H9 (cell line): Measurements from ENCODE around the gene R3HDM2. TPM values are rescaled to one million over a fixed set of nuclear protein-coding genes. Genes with fewer than 3 reads are reported as not detected.

ENCODE experiments used
- DNase-seq: peaks from one replicate; pipeline ENCODE4 v3.0.0-alpha.2; 2017
- H2AFZ ChIP-seq: one replicate; pipeline ENCODE4 v1.6.1; 2013; ENCODE audit warnings: mild to moderate bottlenecking, low read length, control low read depth, moderate library complexity
- H2AK5ac ChIP-seq: 2 replicates; pipeline ENCODE4 v1.6.1; 2013; ENCODE audit warnings: low read length, control low read depth, mixed read lengths; ENCODE audit not compliant: insufficient read length
- H2BK120ac ChIP-seq: one replicate; pipeline ENCODE4 v1.6.1; 2013; ENCODE audit warnings: low read depth, mild to moderate bottlenecking, low read length, control low read depth, inconsistent platforms; ENCODE audit not compliant: poor library complexity, severe bottlenecking
- H2BK12ac ChIP-seq: 2 replicates; pipeline ENCODE4 v1.6.1; 2013; ENCODE audit warnings: low read length, control low read depth, mixed read lengths, low read depth; ENCODE audit not compliant: insufficient read length
- H2BK15ac ChIP-seq: 2 replicates; pipeline ENCODE4 v1.6.1; 2013; ENCODE audit warnings: low read depth, low read length, control low read depth
- H2BK20ac ChIP-seq: one replicate; pipeline ENCODE4 v1.6.1; 2013; ENCODE audit warnings: low read depth, mild to moderate bottlenecking, low read length, control low read depth, inconsistent platforms; ENCODE audit not compliant: poor library complexity, severe bottlenecking
- H2BK5ac ChIP-seq: 2 replicates; pipeline ENCODE4 v1.6.1; 2013; ENCODE audit warnings: low read length, control low read depth, mixed read lengths; ENCODE audit not compliant: insufficient read length
- H3K14ac ChIP-seq: 2 replicates; pipeline ENCODE4 v1.6.1; 2013; ENCODE audit warnings: low read length, control low read depth; ENCODE audit not compliant: insufficient read depth
- H3K18ac ChIP-seq: 2 replicates; pipeline ENCODE4 v1.6.1; 2013; ENCODE audit warnings: low read depth, mild to moderate bottlenecking, mixed read lengths, low read length, control low read depth; ENCODE audit not compliant: insufficient read length
- H3K23ac ChIP-seq: 2 replicates; pipeline ENCODE4 v1.6.1; 2013; ENCODE audit warnings: low read length, control low read depth, mixed read lengths, low read depth; ENCODE audit not compliant: insufficient read length
- H3K23me2 ChIP-seq: 2 replicates; pipeline ENCODE4 v1.6.1; 2013; ENCODE audit warnings: low read depth, mild to moderate bottlenecking, mixed read lengths, low read length, control low read depth; ENCODE audit not compliant: insufficient read length, poor library complexity, severe bottlenecking
- H3K27ac ChIP-seq: 2 replicates; pipeline ENCODE4 v1.5.1; 2013; ENCODE audit warnings: low read length, control low read depth, mixed read lengths, low read depth; ENCODE audit not compliant: insufficient read length
- H3K27me3 ChIP-seq: 2 replicates; pipeline ENCODE4 v1.6.1; 2013; ENCODE audit warnings: low read length, control low read depth, inconsistent platforms; ENCODE audit not compliant: insufficient read depth
- H3K4ac ChIP-seq: 2 replicates; pipeline ENCODE4 v1.6.1; 2013; ENCODE audit warnings: low read depth, mild to moderate bottlenecking, control low read depth, inconsistent platforms, low read length, moderate library complexity
- H3K4me1 ChIP-seq: 2 replicates; pipeline ENCODE4 v1.6.1; 2013; ENCODE audit warnings: low read length, control low read depth, inconsistent platforms; ENCODE audit not compliant: insufficient read depth
- H3K4me2 ChIP-seq: 2 replicates; pipeline ENCODE4 v1.6.1; 2013; ENCODE audit warnings: low read length, control low read depth, mixed read lengths; ENCODE audit not compliant: insufficient read length, insufficient read depth
- H3K56ac ChIP-seq: 2 replicates; pipeline ENCODE4 v1.6.1; 2013; ENCODE audit warnings: low read depth, mild to moderate bottlenecking, mixed read lengths, low read length, control low read depth; ENCODE audit not compliant: insufficient read length
- H3K79me1 ChIP-seq: 2 replicates; pipeline ENCODE4 v1.6.1; 2013; ENCODE audit warnings: low read depth, mild to moderate bottlenecking, moderate library complexity, low read length, control low read depth, inconsistent platforms; ENCODE audit not compliant: insufficient read depth, poor library complexity, severe bottlenecking
- H3K79me2 ChIP-seq: 2 replicates; pipeline ENCODE4 v1.6.1; 2013; ENCODE audit warnings: low read length, control low read depth, inconsistent platforms; ENCODE audit not compliant: insufficient read depth
- H3K9ac ChIP-seq: 2 replicates; pipeline ENCODE4 v1.6.1; 2013; ENCODE audit warnings: low read length, control low read depth, mixed read lengths; ENCODE audit not compliant: insufficient read length; ENCODE audit errors: extremely low read depth
- H3K9me3 ChIP-seq: one replicate; pipeline ENCODE4 v1.6.1; 2013; ENCODE audit warnings: low read depth, low read length, inconsistent platforms; ENCODE audit not compliant: control insufficient read depth
- H3T11ph ChIP-seq: one replicate; pipeline ENCODE4 v1.6.1; 2013; ENCODE audit warnings: mild to moderate bottlenecking, low read length, control low read depth, inconsistent platforms
- H4K20me1 ChIP-seq: one replicate; pipeline ENCODE4 v1.6.1; 2013; ENCODE audit not compliant: control insufficient read depth, insufficient read length, insufficient read depth
- H4K5ac ChIP-seq: 2 replicates; pipeline ENCODE4 v1.6.1; 2013; ENCODE audit warnings: low read depth, mild to moderate bottlenecking, mixed read lengths, low read length, control low read depth; ENCODE audit not compliant: insufficient read length
- H4K8ac ChIP-seq: replicated peaks from 2 replicates; pipeline ENCODE4 v1.6.1; 2013; ENCODE audit warnings: low read length, control low read depth, mixed read lengths, low read depth; ENCODE audit not compliant: insufficient read length
- H4K91ac ChIP-seq: 2 replicates; pipeline ENCODE4 v1.6.1; 2013; ENCODE audit warnings: low read depth, mild to moderate bottlenecking, moderate library complexity, mixed read lengths, low read length, control low read depth; ENCODE audit not compliant: insufficient read length
- H3K27ac Mint-ChIP-seq, 3 experiments: 2 replicates in 2 of 3; 3 replicates in 1 of 3; pipeline ENCODE4 v1.8.0; 2020 to 2021; ENCODE audit warnings: mixed read lengths in 3 of 3, mild to moderate bottlenecking in 1 of 3, moderate library complexity in 1 of 3
- H3K27me3 Mint-ChIP-seq: 2 replicates; pipeline ENCODE4 v1.8.0; 2021; ENCODE audit warnings: low read depth, mild to moderate bottlenecking, moderate library complexity, mixed read lengths
- H3K36me3 Mint-ChIP-seq, 3 experiments: 2 replicates in 2 of 3; 3 replicates in 1 of 3; pipeline ENCODE4 v1.8.0; 2020 to 2021; ENCODE audit warnings: low read depth in 3 of 3, mixed read lengths in 3 of 3; ENCODE audit not compliant: insufficient read depth in 1 of 3
- H3K4me1 Mint-ChIP-seq, 2 experiments: 2 replicates each; pipeline ENCODE4 v1.8.0; 2020; ENCODE audit warnings: mixed read lengths in 2 of 2
- H3K4me3 Mint-ChIP-seq, 2 experiments: 2 replicates in 1 of 2; 3 replicates in 1 of 2; pipeline ENCODE4 v1.8.0; 2020 to 2021; ENCODE audit warnings: mild to moderate bottlenecking in 2 of 2, mixed read lengths in 2 of 2, moderate library complexity in 1 of 2
- H3K9me3 Mint-ChIP-seq, 2 experiments: 2 replicates in 1 of 2; 3 replicates in 1 of 2; pipeline ENCODE4 v1.8.0; 2020; ENCODE audit warnings: mild to moderate bottlenecking in 2 of 2, mixed read lengths in 2 of 2, moderate library complexity in 1 of 2
- CTCF ChIP-seq: fragments of 200-600 bp; sonication (generic); conservative IDR thresholded peaks from 3 replicates; pipeline ENCODE4 v1.8.0; 2021; ENCODE audit warnings: antibody characterized with exemption, mild to moderate bottlenecking
- WGBS: extraction: QIAGEN DNeasy Blood & Tissue Kit; methylation state at CpG from one replicate; pipeline ENCODE4 v1.1.7; 2013; ENCODE audit warnings: missing lambda C conversion rate, low lambda C conversion rate, mixed read lengths; ENCODE audit not compliant: insufficient read length; ENCODE audit errors: extremely low coverage; 5-methylcytosine and 5-hydroxymethylcytosine counted together
- total RNA-seq: library from RNA; stranded (reverse); gene quantifications from 2 replicates; pipeline ENCODE4 v1.2.1, GENCODE V29; 2021

R3HDM2 gene
- total RNA-seq, 1 experiment from 2014 or later, result 43.9 TPM

- no peak overlapping the region for H4K91ac ChIP-seq
- H4K20me1 ChIP-seq, result no peaks in the 10 kb centered on the region
- no peaks in the 10 kb centered on the region for H3K27me3 ChIP-seq
- H4K5ac ChIP-seq, result no peak overlapping the region
- no peak for DNase-seq
- no peaks in the 10 kb centered on the region; the same call in 1 of the 2 replicates for H3K79me2 ChIP-seq
- no peak overlapping the region for H3K4ac ChIP-seq
- TF ChIP-seq CTCF, result no peak
- no peak overlapping the region for H2BK120ac ChIP-seq
- H3T11ph ChIP-seq, result no peak overlapping the region
- no peak overlapping the region for H2BK12ac ChIP-seq
- no peak overlapping the region for H2BK5ac ChIP-seq
- H3K79me1 ChIP-seq, result peaks cover 5% of the 10 kb centered on the region
- no peak overlapping the region for H3K27ac ChIP-seq
- Mint-ChIP-seq H3K9me3 (no peaks in the 10 kb centered on the region), H3K36me3 (peaks cover 4 to 12% (median 12%) of the 10 kb centered on the region in 3 experiments; a peak in 5 of 7 replicates), H3K4me1 (peaks cover 6% of the 10 kb centered on the region in 2 experiments), H3K27ac (0 out of 7 replicates have a peak overlapping the region, but pooled peaks of 1 of the 3 experiments have one; percentile 6), H3K27me3 (no peaks in the 10 kb centered on the region), H3K4me3 (no peak overlapping the region)
- H2AFZ ChIP-seq, result no peak overlapping the region
- H3K14ac ChIP-seq, result no peak overlapping the region
- H2AK5ac ChIP-seq, result no peak overlapping the region
- H3K9me3 ChIP-seq, result no peaks in the 10 kb centered on the region
- no peak overlapping the region for H3K4me2 ChIP-seq
- no peaks in the 10 kb centered on the region for H3K4me1 ChIP-seq
- no peak overlapping the region for H3K18ac ChIP-seq
- H3K23ac ChIP-seq, result no peak overlapping the region
- no peak overlapping the region for H4K8ac ChIP-seq
- H2BK15ac ChIP-seq, result no peak overlapping the region
- no peak overlapping the region for H3K9ac ChIP-seq
- no peaks in the 10 kb centered on the region for H3K23me2 ChIP-seq
- no peak overlapping the region for H3K56ac ChIP-seq
- 100% methylated on average over 1 of the region's 5 CpGs for WGBS
- no peak overlapping the region for H2BK20ac ChIP-seq
Measured at GRCh38 chr12:57420482-57420881, 10.4 kb downstream of the R3HDM2 start.
